GM23248 (cell line): ENCODE measurements around the gene DELE1. TPM values are rescaled to one million over a fixed set of nuclear protein-coding genes. Genes with fewer than 3 reads are reported as not detected.

ENCODE experiments used
- DNase-seq: peaks from one replicate; pipeline ENCODE4 v3.0.0-alpha.2; 2015
- H2AFZ ChIP-seq: fragments of 200-600 bp; sonication (generic); 2 replicates; pipeline ENCODE4 v1.6.1; 2016; ENCODE audit warnings: antibody characterized with exemption
- H3F3A ChIP-seq: fragments of 200-600 bp; sonication (generic); 2 replicates; pipeline ENCODE4 v1.6.1; 2016; ENCODE audit warnings: mild to moderate bottlenecking, antibody characterized with exemption, mixed run types; ENCODE audit not compliant: insufficient read depth
- H3K27ac ChIP-seq: fragments of 200-600 bp; sonication (generic); 2 replicates; pipeline ENCODE4 v1.5.1; 2016; ENCODE audit warnings: mild to moderate bottlenecking
- H3K27me3 ChIP-seq: fragments of 200-600 bp; sonication (generic); replicated peaks from 2 replicates; pipeline ENCODE4 v1.6.1; 2016; ENCODE audit warnings: mild to moderate bottlenecking; ENCODE audit not compliant: insufficient read depth
- H3K36me3 ChIP-seq: fragments of 200-600 bp; sonication (generic); 2 replicates; pipeline ENCODE4 v1.6.1; 2016; ENCODE audit warnings: low read depth, mild to moderate bottlenecking
- H3K4me1 ChIP-seq: fragments of 200-600 bp; sonication (generic); 2 replicates; pipeline ENCODE4 v1.6.1; 2016; ENCODE audit warnings: mild to moderate bottlenecking; ENCODE audit not compliant: insufficient read depth
- H3K4me2 ChIP-seq: fragments of 200-600 bp; sonication (generic); one replicate; pipeline ENCODE4 v1.6.1; 2016; ENCODE audit warnings: mild to moderate bottlenecking; ENCODE audit not compliant: unreplicated experiment
- H3K4me3 ChIP-seq: fragments of 200-600 bp; sonication (generic); 2 replicates; pipeline ENCODE4 v1.5.1; 2016; ENCODE audit warnings: mild to moderate bottlenecking
- H3K79me2 ChIP-seq: fragments of 200-600 bp; sonication (generic); 2 replicates; pipeline ENCODE4 v1.6.1; 2016; ENCODE audit warnings: mild to moderate bottlenecking; ENCODE audit not compliant: insufficient read depth
- H3K9ac ChIP-seq: fragments of 200-600 bp; sonication (generic); 2 replicates; pipeline ENCODE4 v1.6.1; 2016; ENCODE audit warnings: mild to moderate bottlenecking
- H3K9me2 ChIP-seq: fragments of 200-600 bp; sonication (generic); 2 replicates; pipeline ENCODE4 v1.6.1; 2016; ENCODE audit warnings: mixed run types, mild to moderate bottlenecking, moderate library complexity; ENCODE audit not compliant: insufficient read depth
- H3K9me3 ChIP-seq: fragments of 200-600 bp; sonication (generic); one replicate; pipeline ENCODE4 v1.6.1; 2017; ENCODE audit warnings: low read depth
- H4K20me1 ChIP-seq: fragments of 200-600 bp; sonication (generic); 2 replicates; pipeline ENCODE4 v1.6.0; 2016; ENCODE audit not compliant: insufficient read depth
- EZH2 ChIP-seq: fragments of 200-600 bp; sonication (generic); IDR thresholded peaks from 2 replicates; pipeline ENCODE4 v1.6.1; 2018; ENCODE audit warnings: antibody characterized with exemption, mild to moderate bottlenecking; ENCODE audit not compliant: insufficient read depth, poor library complexity, severe bottlenecking
- EZH2phosphoT487 ChIP-seq: fragments of 200-600 bp; sonication (generic); IDR thresholded peaks from 2 replicates; pipeline ENCODE4 v1.6.1; 2018; ENCODE audit warnings: antibody characterized with exemption, moderate library complexity, mild to moderate bottlenecking, low read depth; ENCODE audit not compliant: insufficient read depth
- WGBS, 2 experiments: methylation state at CpG; one replicate each; pipeline ENCODE4 v1.1.6; 2015 to 2017; ENCODE audit warnings: low lambda C conversion rate in 2 of 2, low coverage in 1 of 2; ENCODE audit errors: missing lambda C conversion rate in 2 of 2; 5-methylcytosine and 5-hydroxymethylcytosine counted together
- in situ Hi-C: fragments of 300-500 bp; cut with MboI; formaldehyde crosslinking; loops from 2 replicates; pipeline ENCODE4 v1.15.0; 2020
- polyA plus RNA-seq: library from polyadenylated mRNA; unstranded; fragments of >200 nt; fragmentation: Nextera tagmentation; extraction: Ambion mirVana; gene quantifications from 2 replicates; pipeline ENCODE4 v1.2.1, GENCODE V29; 2016
- total RNA-seq: library from RNA; depleted of rRNA; stranded (reverse); fragments of >200 nt; shearing (Covaris generic); gene quantifications from 2 replicates; pipeline ENCODE4 v1.2.3, GENCODE V29; 2014

The DELE1 gene
- total and polyA plus RNA-seq, 2 experiments from 2014 or later: 35.1 to 47.9 TPM

GRCh38 chr5:141915881-141916336 lies 7.8 kb upstream of the DELE1 start:
- Histone ChIP-seq H3K27me3 (no peaks in the 10 kb centered on the region), H3K79me2 (no peaks in the 10 kb centered on the region), H3K4me1 (peaks cover 6% of the 10 kb centered on the region; the same call in 1 of the 2 replicates), H3K4me2 (no peak overlapping the region), H3K9ac (no peak overlapping the region), H3F3A (no peaks in the 10 kb centered on the region), H3K9me3 (no peaks in the 10 kb centered on the region), H3K27ac (no peak overlapping the region), H4K20me1 (no peaks in the 10 kb centered on the region), H3K36me3 (no peaks in the 10 kb centered on the region), H3K4me3 (no peak overlapping the region), H2AFZ (no peak overlapping the region), H3K9me2 (no peaks in the 10 kb centered on the region)
- WGBS, 2 experiments: 83 to 84% methylated on average over 6 of the region's 6 CpGs
- TF ChIP-seq EZH2: no peak
- TF ChIP-seq EZH2phosphoT487: no peak
- no peak for DNase-seq
- in situ Hi-C loops: no loop called here

- no peak for TF ChIP-seq EZH2
- TF ChIP-seq EZH2phosphoT487: no peak
- 51 to 57% methylated on average over 2 of the region's 2 CpGs for WGBS, 2 experiments
- no peaks in the 10 kb centered on the region for H3F3A ChIP-seq
Observed at GRCh38 chr5:141916522-141916921, 7.1 kb upstream of the DELE1 start.

GRCh38 chr5:141917760-141918159 lies 5.9 kb upstream of the DELE1 start:
- Histone ChIP-seq H3K4me2 (no peak overlapping the region), H3K36me3 (no peaks in the 10 kb centered on the region), H3K79me2 (0 out of 2 replicates have a peak, but pooled peaks cover 6% of the 10 kb centered on the region), H3K9me3 (no peaks in the 10 kb centered on the region), H3K9ac (no peak overlapping the region), H4K20me1 (no peaks in the 10 kb centered on the region), H3F3A (peaks cover 6% of the 10 kb centered on the region), H2AFZ (no peak overlapping the region), H3K4me1 (peaks cover 10% of the 10 kb centered on the region; the same call in 1 of the 2 replicates), H3K27ac (no peak overlapping the region), H3K4me3 (no peak overlapping the region), H3K9me2 (no peaks in the 10 kb centered on the region), H3K27me3 (no peaks in the 10 kb centered on the region)
- in situ Hi-C loops: no loop called here
- WGBS, 2 experiments: 75 to 76% methylated on average over 5 of the region's 5 CpGs
- TF ChIP-seq EZH2 (no peak), EZH2phosphoT487 (no peak)
- no peak for DNase-seq

More at GRCh38 chr5:141916522-141916921, 7.1 kb upstream of the DELE1 start:
- no peaks in the 10 kb centered on the region for H3K9me3 ChIP-seq
- no peak overlapping the region for H3K9ac ChIP-seq
- H3K4me3 ChIP-seq: no peak overlapping the region
- H3K9me2 ChIP-seq: no peaks in the 10 kb centered on the region
- H3K36me3 ChIP-seq: no peaks in the 10 kb centered on the region
- H2AFZ ChIP-seq: no peak overlapping the region
- H3K79me2 ChIP-seq: no peaks in the 10 kb centered on the region
- no peak for DNase-seq
- H4K20me1 ChIP-seq: no peaks in the 10 kb centered on the region
- in situ Hi-C loops: no loop called here
- no peaks in the 10 kb centered on the region for H3K27me3 ChIP-seq
- H3K4me1 ChIP-seq: peaks cover 6% of the 10 kb centered on the region; the same call in 1 of the 2 replicates
- no peak overlapping the region for H3K4me2 ChIP-seq
- H3K27ac ChIP-seq: no peak overlapping the region

- whole genome bisulfite sequencing, 2 experiments: 81 to 83% methylated on average over 8 of the region's 8 CpGs
- no peaks in the 10 kb centered on the region for H3K36me3 ChIP-seq
- no peaks in the 10 kb centered on the region for H3K9me3 ChIP-seq
- no peaks in the 10 kb centered on the region for H3K9me2 ChIP-seq
- H3K9ac ChIP-seq: no peak overlapping the region
- in situ Hi-C loops: no loop called here
- H3K79me2 ChIP-seq: peaks cover 15% of the 10 kb centered on the region
- DNase-seq: no peak
- H3K4me3 ChIP-seq: no peak overlapping the region
- no peaks in the 10 kb centered on the region for H3K27me3 ChIP-seq
- TF ChIP-seq EZH2: no peak
- no peak for TF ChIP-seq EZH2phosphoT487
- no peaks in the 10 kb centered on the region for H4K20me1 ChIP-seq
- H2AFZ ChIP-seq: no peak overlapping the region
- H3K4me2 ChIP-seq: no peak overlapping the region
- H3K4me1 ChIP-seq: peaks cover 9% of the 10 kb centered on the region; the same call in 1 of the 2 replicates
- peaks cover 6% of the 10 kb centered on the region for H3F3A ChIP-seq
- H3K27ac ChIP-seq: no peak overlapping the region
Observed at GRCh38 chr5:141919218-141920119, 4.2 kb upstream of the DELE1 start.
